ENCODE results near the gene RPL29.
"Not testable (repeated sequence)": the region's sequence is repeated elsewhere in the genome, so short reads cannot be mapped to it uniquely, and the experiment has no call there.

RPL29 gene

DNA sequence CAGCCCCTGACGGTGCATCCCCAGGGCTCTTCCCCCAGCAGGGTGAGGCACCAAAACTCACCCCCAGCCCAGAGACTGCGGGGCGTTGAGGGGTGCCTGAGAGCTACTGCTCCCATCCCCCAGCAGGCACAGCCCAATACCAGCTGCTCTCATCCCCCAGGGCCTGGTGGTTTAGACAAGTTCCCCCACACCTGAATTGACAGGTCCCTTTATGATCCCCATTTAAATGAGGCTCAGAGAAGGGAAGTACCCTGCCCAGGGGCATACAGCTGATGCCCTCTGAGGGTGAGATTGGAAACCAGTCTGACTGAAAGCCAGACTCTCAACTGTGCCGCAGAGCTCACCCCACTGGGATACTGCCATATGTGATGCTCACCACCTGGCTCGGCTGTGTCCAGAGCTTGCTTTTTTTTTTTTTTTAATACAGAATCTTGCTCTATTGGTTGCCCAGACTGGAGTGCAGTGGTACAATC lies 40.6 kb upstream of the RPL29 start:
- Histone ChIP-seq H3K4me3 (ENCODE audit: low read length) (no peak overlapping the region), H3K27ac (ENCODE audit: low read length) (no peak overlapping the region), H3K4me1 (ENCODE audit: insufficient read depth, low read length) (no peaks in the 10 kb centered on the region), H3K36me3 (ENCODE audit: insufficient read depth, low read depth, low read length) (no peaks in the 10 kb centered on the region), H3K27me3 (ENCODE audit: insufficient read depth, low read length) (no peaks in the 10 kb centered on the region), H3K9me3 (ENCODE audit: insufficient read depth, low read depth, low read length) (no peaks in the 10 kb centered on the region), H3K9ac (ENCODE audit: low read depth, low read length) (no peak overlapping the region)

GRCh38 chr3:52034651-52035050 lies 39.0 kb upstream of the RPL29 start:
- Histone ChIP-seq H3K36me3 (ENCODE audit: insufficient read depth, low read depth, low read length) (no peaks in the 10 kb centered on the region), H3K4me1 (ENCODE audit: insufficient read depth, low read length) (no peaks in the 10 kb centered on the region), H3K27ac (ENCODE audit: low read length) (no peak overlapping the region), H3K4me3 (ENCODE audit: low read length) (no peak overlapping the region), H3K9me3 (ENCODE audit: insufficient read depth, low read depth, low read length) (no peaks in the 10 kb centered on the region), H3K9ac (ENCODE audit: low read depth, low read length) (no peak overlapping the region), H3K27me3 (ENCODE audit: insufficient read depth, low read length) (no peaks in the 10 kb centered on the region)

- Histone ChIP-seq H3K27ac (ENCODE audit: low read length) (no peak overlapping the region), H3K9me3 (ENCODE audit: insufficient read depth, low read depth, low read length) (no peaks in the 10 kb centered on the region), H3K4me1 (ENCODE audit: insufficient read depth, low read length) (no peaks in the 10 kb centered on the region), H3K27me3 (ENCODE audit: insufficient read depth, low read length) (no peaks in the 10 kb centered on the region), H3K36me3 (ENCODE audit: insufficient read depth, low read depth, low read length) (no peaks in the 10 kb centered on the region), H3K4me3 (ENCODE audit: low read length) (no peak overlapping the region), H3K9ac (ENCODE audit: low read depth, low read length) (no peak overlapping the region)
These were observed 38.5 kb upstream of the RPL29 start for GRCh38 chr3:52034212-52034611.

DNA sequence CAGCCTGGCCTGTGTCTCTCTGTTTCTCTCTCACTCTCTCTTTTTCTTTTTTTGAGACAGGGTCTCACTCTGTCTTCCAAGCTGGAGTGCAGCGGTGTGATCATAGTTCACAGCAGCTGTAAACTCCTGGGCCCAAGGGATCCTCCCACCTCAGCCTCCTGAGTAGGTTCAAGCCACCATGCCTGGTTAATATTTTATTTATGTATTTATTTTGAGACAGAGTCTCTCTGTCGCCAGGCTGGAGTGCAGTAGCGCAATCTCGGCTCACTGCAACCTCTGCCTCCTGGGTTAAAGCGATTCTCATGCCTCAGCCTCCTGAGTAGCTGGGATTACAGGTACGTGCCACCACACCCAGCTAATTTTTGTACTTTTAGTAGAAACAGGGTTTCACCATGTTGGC lies 38.1 kb upstream of the RPL29 start:
- H3K36me3 ChIP-seq (ENCODE audit: insufficient read depth, low read depth, low read length); H3K27ac ChIP-seq (ENCODE audit: low read length); H3K9me3 ChIP-seq (ENCODE audit: insufficient read depth, low read depth, low read length); H3K27me3 ChIP-seq (ENCODE audit: insufficient read depth, low read length); H3K4me3 ChIP-seq (ENCODE audit: low read length); H3K9ac ChIP-seq (ENCODE audit: low read depth, low read length); H3K4me1 ChIP-seq (ENCODE audit: insufficient read depth, low read length): not testable (repeated sequence)

- H3K36me3 ChIP-seq (ENCODE audit: insufficient read depth, low read depth, low read length): no peaks in the 10 kb centered on the region
- no peaks in the 10 kb centered on the region for H3K27me3 ChIP-seq (ENCODE audit: insufficient read depth, low read length)
- no peaks in the 10 kb centered on the region for H3K9me3 ChIP-seq (ENCODE audit: insufficient read depth, low read depth, low read length)
- H3K27ac ChIP-seq (ENCODE audit: low read length): no peak overlapping the region
- H3K4me3 ChIP-seq (ENCODE audit: low read length): no peak overlapping the region
- no peak overlapping the region for H3K9ac ChIP-seq (ENCODE audit: low read depth, low read length)
- no peaks in the 10 kb centered on the region for H3K4me1 ChIP-seq (ENCODE audit: insufficient read depth, low read length)
These were observed 37.2 kb upstream of the RPL29 start for GRCh38 chr3:52032702-52033408.

DNA sequence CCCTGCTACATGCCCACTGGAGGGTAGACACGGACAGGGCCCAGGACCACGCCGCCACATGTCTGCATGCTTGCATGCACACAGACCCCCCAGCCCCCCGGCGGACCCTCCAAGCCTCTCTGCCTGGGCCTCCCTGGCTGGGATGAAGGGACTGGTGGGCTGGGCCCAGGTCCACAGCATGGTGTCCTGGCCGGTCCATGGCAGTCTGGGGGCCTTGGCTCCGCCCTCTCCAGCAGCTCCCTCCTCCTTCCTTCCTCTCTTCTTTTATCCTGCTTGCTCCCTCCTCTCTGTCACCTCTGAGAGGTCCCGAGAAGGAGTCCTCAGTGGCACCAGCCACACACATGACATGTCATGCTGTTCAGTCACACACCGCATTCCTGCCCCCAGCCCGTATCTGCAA lies 36.2 kb upstream of the RPL29 start:
- Histone ChIP-seq H3K27ac (ENCODE audit: low read length) (no peak overlapping the region), H3K36me3 (ENCODE audit: insufficient read depth, low read depth, low read length) (no peaks in the 10 kb centered on the region), H3K27me3 (ENCODE audit: insufficient read depth, low read length) (no peaks in the 10 kb centered on the region), H3K4me3 (ENCODE audit: low read length) (no peak overlapping the region), H3K9me3 (ENCODE audit: insufficient read depth, low read depth, low read length) (no peaks in the 10 kb centered on the region), H3K4me1 (ENCODE audit: insufficient read depth, low read length) (no peaks in the 10 kb centered on the region), H3K9ac (ENCODE audit: low read depth, low read length) (no peak overlapping the region)

GRCh38 chr3:52030714-52031310 lies 35.1 kb upstream of the RPL29 start:
- Histone ChIP-seq H3K27ac (ENCODE audit: low read length) (no peak overlapping the region), H3K4me3 (ENCODE audit: low read length) (no peak overlapping the region), H3K9me3 (ENCODE audit: insufficient read depth, low read depth, low read length) (no peaks in the 10 kb centered on the region), H3K9ac (ENCODE audit: low read depth, low read length) (no peak overlapping the region), H3K4me1 (ENCODE audit: insufficient read depth, low read length) (no peaks in the 10 kb centered on the region), H3K36me3 (ENCODE audit: insufficient read depth, low read depth, low read length) (no peaks in the 10 kb centered on the region), H3K27me3 (ENCODE audit: insufficient read depth, low read length) (no peaks in the 10 kb centered on the region)

DNA sequence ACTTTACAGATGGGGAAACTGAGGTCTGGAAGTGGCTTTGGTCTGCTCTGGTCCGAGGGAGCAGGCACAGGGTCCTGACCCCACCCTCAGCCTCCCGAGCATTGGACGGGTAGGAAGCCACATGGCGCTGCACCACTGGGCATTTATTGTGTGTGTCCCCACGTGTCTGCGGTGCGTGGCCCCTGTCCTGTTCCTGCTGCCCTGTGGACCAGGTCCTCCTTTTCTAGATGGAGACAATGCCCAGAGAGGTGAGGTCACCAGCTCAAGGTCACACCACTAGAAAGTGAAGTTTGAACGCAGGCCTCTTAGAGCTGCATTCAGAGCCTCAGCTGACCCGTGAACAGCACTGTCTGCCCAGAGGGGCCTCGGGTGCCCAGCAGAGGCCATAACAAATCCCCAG lies 33.8 kb upstream of the RPL29 start:
- no peak overlapping the region for H3K27ac ChIP-seq (ENCODE audit: low read length)
- H3K27me3 ChIP-seq (ENCODE audit: insufficient read depth, low read length): no peaks in the 10 kb centered on the region
- no peak overlapping the region for H3K4me3 ChIP-seq (ENCODE audit: low read length)

DNA sequence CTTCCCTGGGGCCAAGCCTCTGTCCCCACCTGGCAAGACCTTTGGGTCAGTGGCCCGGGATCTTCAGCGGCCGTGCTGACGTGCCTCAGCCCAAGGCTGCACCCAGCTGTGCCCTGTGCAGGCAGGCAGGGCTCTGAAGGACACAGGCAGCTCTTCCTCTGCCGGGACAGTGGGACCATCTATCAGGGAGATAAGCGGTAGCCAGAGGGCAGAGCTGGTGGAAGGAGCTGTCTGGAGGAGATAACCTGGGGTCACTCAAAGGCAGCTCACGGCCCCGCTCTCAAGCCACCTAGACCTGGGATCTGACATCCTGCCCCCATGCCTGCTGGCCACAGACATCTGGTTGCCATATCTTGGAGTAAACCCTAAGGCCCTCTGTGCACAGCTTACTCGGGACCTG lies 33.4 kb upstream of the RPL29 start:
- Histone ChIP-seq H3K4me3 (ENCODE audit: low read length) (no peak overlapping the region), H3K9me3 (ENCODE audit: insufficient read depth, low read depth, low read length) (no peaks in the 10 kb centered on the region), H3K4me1 (ENCODE audit: insufficient read depth, low read length) (no peaks in the 10 kb centered on the region), H3K36me3 (ENCODE audit: insufficient read depth, low read depth, low read length) (no peaks in the 10 kb centered on the region), H3K9ac (ENCODE audit: low read depth, low read length) (no peak overlapping the region; the same call in 1 of the 2 replicates), H3K27ac (ENCODE audit: low read length) (no peak overlapping the region), H3K27me3 (ENCODE audit: insufficient read depth, low read length) (no peaks in the 10 kb centered on the region)

More for the DNA sequence above, 33.8 kb upstream of the RPL29 start:
- H3K9me3 ChIP-seq (ENCODE audit: insufficient read depth, low read depth, low read length): no peaks in the 10 kb centered on the region
- no peaks in the 10 kb centered on the region for H3K36me3 ChIP-seq (ENCODE audit: insufficient read depth, low read depth, low read length)
- H3K4me1 ChIP-seq (ENCODE audit: insufficient read depth, low read length): no peaks in the 10 kb centered on the region
- no peak overlapping the region; the same call in 1 of the 2 replicates for H3K9ac ChIP-seq (ENCODE audit: low read depth, low read length)

GRCh38 chr3:52028572-52028971 lies 32.9 kb upstream of the RPL29 start:
- no peak overlapping the region for H3K9ac ChIP-seq (ENCODE audit: low read depth, low read length)
- H3K4me3 ChIP-seq (ENCODE audit: low read length): no peak overlapping the region
- no peaks in the 10 kb centered on the region for H3K4me1 ChIP-seq (ENCODE audit: insufficient read depth, low read length)
- no peaks in the 10 kb centered on the region for H3K27me3 ChIP-seq (ENCODE audit: insufficient read depth, low read length)
- no peak overlapping the region for H3K27ac ChIP-seq (ENCODE audit: low read length)
- no peaks in the 10 kb centered on the region for H3K36me3 ChIP-seq (ENCODE audit: insufficient read depth, low read depth, low read length)
- H3K9me3 ChIP-seq (ENCODE audit: insufficient read depth, low read depth, low read length): no peaks in the 10 kb centered on the region

DNA sequence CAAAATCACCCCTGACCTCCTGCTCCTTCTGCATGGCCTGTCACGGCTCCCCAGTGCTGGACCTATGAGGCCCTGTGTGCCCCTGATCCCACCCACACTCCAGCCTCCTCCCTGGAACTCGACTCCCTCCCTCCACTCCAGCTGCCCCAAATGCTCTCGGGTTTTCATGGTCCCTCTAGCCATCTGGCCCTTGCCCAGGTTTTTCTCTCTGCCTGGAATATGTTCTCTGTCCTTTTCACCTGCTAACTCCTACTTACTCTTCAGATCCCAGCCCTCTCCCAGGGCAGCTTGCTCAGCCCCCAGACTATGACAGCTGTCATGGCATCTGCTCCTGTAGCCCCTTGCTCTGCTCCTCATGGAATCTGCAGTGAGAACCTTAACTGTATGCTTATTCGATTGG lies 30.3 kb upstream of the RPL29 start:
- H3K27ac ChIP-seq (ENCODE audit: low read length): no peak overlapping the region
- H3K36me3 ChIP-seq (ENCODE audit: insufficient read depth, low read depth, low read length): no peaks in the 10 kb centered on the region
- no peaks in the 10 kb centered on the region for H3K4me1 ChIP-seq (ENCODE audit: insufficient read depth, low read length)
- H3K9ac ChIP-seq (ENCODE audit: low read depth, low read length): no peak overlapping the region
- no peaks in the 10 kb centered on the region for H3K9me3 ChIP-seq (ENCODE audit: insufficient read depth, low read depth, low read length)
- H3K4me3 ChIP-seq (ENCODE audit: low read length): no peak overlapping the region
- no peaks in the 10 kb centered on the region for H3K27me3 ChIP-seq (ENCODE audit: insufficient read depth, low read length)

GRCh38 chr3:52025453-52025852 lies 29.8 kb upstream of the RPL29 start:
- no peaks in the 10 kb centered on the region for H3K9me3 ChIP-seq (ENCODE audit: insufficient read depth, low read depth, low read length)
- H3K27me3 ChIP-seq (ENCODE audit: insufficient read depth, low read length): no peaks in the 10 kb centered on the region
- H3K4me3 ChIP-seq (ENCODE audit: low read length): no peak overlapping the region
- H3K4me1 ChIP-seq (ENCODE audit: insufficient read depth, low read length): no peaks in the 10 kb centered on the region
- H3K9ac ChIP-seq (ENCODE audit: low read depth, low read length): no peak overlapping the region
- H3K27ac ChIP-seq (ENCODE audit: low read length): no peak overlapping the region
- no peaks in the 10 kb centered on the region for H3K36me3 ChIP-seq (ENCODE audit: insufficient read depth, low read depth, low read length)

Data from iPS-20b (cell line).